Stimulated activated CD8-positive, alpha-beta memory T cell treated with anti-CD3 and anti-CD28 coated beads, Interleukin-2, amount 100 ng/mL, for 48 hours (primary cell): ENCODE results near the gene PLAC8L1.

Experiments
- DNase-seq, 2 donors: peaks; one replicate each; pipeline ENCODE4 v3.0.0-alpha.2; 2020; ENCODE audit warnings: low read depth in 2 of 2

Gene PLAC8L1

DNA sequence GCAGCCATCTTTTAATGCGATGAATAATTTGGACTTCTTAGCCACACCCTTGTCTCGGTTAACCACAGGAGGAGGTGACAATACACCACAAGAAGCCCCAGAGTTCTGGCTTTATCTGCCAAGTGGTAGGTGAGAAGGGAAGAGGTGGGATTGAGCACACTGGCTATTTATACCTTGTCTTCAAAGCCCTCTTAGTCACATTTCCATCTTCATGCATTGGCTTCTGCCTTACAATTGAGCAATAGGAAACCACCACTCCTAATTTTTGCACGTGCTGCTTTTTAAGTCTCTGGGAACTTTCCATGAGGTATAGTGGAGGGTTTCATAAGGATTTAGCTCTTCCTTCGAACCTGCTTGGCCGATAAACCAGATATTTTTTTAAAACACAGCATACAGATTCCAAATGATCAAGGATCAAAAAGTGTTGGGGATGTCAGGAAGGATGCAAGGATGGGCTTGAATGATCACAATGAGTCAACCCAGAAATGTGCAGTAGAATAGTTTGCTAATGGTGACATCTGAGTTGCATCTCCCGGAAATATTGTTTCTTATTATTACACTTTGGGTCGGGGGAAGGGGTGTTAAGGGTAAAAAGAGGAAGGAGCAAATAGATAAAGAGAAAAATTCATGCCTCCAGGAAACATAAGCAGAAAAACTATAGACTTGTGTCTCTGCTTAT, 25.5 kb downstream of the PLAC8L1 start:
- no peak for DNase-seq

DNA sequence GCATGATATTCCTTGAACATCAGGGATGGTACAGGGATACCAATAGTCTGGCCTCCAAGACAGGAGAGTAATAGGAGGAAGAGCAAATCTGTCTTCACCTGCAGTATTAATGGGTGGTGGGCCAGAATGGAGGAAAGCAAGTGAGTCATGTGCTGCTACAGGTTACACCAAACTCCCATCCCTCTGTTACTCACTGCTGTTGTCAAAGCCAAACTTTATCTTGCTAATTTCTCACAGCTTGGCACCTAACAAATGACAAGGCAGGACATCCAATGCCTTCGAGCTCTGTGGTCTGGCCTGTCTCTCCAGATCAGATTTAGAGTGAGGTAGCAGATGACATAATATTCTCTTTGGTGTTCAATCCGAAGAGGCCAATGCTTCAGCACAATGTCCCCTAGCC, 26.8 kb downstream of the PLAC8L1 start:
- no peak for DNase-seq

DNA sequence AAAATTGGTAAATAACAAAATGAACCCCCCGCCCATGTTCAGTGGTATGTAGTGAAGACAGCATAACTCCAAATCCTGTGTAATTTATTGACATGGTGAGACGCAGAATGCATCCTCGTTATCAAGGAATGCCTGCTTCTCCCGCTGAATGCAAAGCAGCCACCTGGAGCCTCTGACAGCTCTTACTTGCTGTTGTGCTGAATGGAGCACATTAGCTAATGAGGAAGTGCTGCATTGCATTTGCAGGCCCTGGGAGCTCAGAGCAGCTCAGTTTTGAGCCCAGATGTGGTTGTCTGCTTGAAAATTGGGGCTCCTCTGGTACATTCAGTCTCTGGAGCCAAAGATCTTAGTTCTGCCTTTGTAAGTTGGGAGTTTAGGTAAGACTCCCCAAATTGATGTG, 28.9 kb downstream of the PLAC8L1 start:
- no peak for DNase-seq

DNA sequence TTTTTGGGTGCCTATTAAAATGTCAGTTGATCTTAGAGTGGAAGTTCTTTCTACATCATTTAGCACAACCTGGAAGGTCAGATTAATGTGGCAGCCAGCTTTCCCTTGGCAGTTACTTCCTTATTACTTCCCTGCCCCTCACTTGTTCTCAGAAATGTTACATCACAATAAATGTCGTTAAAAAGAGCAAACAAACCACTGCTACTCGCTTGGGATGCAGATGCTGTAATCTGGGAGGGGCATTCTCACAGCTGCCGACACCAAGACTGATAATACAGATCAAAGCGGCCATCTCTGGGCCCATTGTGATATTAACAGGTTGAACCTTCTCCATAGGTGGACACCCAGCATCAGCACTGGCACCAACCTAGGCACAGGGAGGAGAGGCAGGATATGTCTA, 29.3 kb downstream of the PLAC8L1 start:
- no peak for DNase-seq

DNA sequence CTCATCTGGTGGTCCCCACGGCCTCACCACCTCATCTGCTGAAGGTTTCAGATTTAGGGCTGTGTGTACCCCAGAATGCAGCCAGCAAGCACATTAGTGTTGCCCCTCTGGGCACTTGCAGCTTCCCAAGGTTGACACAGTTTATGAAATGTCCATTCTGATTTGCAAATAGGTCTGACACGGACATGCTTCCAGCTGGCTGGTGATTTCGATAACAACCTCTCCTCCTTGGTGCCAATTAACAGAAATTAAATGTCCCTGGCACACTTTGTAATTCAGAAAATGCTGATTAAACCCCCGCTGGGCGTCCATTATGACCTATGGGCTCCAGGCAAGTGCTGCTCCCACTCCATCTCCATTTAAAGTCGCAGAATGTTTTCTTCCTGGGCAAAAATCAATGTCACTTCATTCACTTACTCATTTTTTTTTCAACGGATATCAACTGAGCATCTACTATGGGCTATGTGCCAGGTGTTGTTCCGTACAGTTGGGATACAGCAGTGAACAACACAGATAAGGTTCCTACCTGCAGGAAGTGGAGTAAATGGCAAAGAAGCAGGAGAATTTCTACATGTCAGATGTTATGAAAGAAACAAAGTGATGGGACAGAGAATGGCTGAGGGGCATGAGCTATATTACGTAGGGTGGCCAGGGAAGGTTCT, 32.0 kb downstream of the PLAC8L1 start:
- DNase-seq, result no peak

DNA sequence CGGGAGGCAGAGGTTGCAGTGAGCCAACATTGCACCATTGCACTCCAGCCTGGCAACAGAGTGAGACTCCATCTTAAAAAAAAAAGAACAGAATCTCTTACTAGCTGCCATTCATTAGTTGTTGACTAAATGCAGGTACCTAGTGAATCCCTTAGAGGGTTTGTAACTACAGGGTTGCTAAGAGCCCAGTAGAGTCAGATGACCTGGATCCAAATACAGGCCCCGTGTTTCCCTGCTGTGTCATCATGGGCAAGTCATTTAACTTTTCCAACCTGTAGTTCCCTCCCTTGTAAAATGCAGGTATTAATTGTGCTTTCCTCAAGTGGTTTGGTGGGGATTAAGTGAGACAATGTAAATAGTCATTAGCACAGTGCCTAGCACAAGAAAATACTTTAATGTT, 32.8 kb downstream of the PLAC8L1 start:
- no peak for DNase-seq

DNA sequence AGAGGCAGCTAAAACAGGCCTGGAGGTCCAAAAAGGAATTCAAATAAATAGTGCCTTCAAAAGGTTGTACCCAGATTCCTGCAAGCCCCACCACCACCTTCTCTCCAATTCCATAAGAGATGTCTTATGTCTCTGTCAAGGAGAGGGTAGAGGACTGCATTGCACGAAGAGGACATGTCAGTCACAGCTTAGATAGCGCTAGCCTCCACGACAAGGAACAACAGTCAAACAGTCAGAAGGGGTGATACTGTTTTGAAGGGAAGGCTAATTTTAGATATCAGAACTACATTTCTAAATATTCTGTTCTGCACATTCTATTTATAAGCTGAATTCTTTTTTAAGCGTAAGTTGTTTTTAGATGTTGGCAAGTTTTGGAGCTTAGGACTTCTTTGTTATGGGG, 34.2 kb downstream of the PLAC8L1 start:
- DNase-seq, result no peak

DNA sequence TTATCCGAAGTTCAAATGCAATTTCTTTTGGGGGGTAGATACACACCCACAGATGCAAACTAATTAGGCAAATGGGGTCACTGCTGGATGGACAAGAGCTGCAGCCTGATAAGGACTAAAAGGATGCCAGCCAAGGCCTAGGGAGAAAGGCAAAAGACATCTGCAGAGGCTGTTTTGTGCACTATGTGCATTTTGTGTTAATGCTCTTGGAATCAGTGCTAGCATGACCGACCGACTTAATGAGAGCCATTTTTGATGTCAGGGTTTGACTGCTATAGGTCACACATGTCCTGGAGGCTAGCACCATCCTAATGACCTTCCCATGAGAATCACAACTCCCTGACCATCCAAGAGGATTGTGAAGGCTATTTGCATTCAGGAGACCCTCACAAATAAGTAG, 34.6 kb downstream of the PLAC8L1 start:
- DNase-seq, result no peak

DNA sequence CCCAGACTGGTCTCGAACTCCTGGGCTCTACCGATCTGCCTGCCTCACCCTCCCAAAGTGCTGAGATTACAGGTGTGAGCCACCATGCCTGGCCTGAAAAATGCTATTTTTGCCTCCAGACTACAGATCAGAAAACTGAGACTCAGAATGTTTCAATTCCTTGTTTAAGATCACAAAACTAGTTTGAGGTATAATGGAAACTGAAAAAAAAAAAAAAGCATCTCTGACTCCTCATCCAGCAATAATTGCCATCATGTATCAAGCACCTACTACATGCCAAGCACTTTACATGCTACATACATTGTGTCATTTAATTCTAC, 35.6 kb downstream of the PLAC8L1 start:
- no peak for DNase-seq

DNA sequence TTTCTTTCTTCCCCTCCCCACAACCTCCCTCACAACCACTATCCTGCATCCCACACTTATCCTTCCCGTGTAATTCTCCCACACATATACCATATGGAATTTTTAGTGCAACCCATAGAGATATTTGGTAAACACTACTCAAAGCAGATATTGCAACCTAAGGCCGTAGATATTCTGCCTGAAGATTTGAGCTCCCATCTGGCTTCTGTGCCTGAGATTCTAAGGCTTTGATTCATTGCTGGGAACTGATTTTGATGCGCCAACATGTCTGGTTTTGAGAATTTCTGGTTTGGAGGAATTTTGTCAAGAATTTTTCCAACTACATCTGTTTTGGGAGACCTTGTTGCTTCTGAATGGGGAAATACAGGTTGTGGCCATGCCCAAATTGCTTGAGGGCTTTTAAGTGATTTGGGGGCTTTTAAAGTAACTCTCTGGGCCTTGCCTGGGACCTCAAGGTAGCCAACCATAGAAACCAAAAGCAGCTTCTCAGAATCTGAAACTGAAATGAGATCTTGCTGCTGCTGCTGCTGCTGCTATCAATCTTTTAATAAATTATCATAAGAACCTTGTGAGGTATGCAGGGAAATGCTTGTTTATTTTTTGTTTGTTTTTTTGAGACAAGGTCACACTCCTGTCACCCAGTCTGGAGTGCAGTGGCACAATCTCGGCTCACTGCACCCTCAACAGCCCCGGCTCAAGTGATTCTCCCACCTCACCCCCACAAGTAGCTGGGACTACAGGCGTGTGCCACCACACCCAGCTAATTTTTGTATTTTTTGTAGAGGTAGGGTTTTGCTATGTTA, 36.2 kb downstream of the PLAC8L1 start:
- DNase-seq, result no peak

DNA sequence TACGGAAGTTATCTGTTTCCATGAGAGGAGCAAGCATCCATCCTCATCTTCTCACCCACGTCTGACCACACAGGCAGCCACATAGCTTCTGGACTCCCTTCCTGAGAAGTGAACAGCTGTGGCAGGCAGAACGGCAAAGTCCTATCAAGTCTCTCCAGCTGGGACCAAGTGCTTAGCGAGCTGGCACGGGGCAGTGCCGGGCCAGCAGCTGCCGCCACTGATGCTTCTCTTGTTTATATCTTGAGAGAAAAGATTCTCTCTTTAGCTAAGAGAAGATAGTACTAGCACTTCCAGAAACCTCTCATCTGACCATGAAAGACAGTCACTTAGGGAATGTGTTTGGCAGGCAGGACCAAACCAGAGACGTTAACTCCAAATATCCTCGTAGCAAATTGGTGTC, 37.2 kb downstream of the PLAC8L1 start:
- DNase-seq, result no peak

DNA sequence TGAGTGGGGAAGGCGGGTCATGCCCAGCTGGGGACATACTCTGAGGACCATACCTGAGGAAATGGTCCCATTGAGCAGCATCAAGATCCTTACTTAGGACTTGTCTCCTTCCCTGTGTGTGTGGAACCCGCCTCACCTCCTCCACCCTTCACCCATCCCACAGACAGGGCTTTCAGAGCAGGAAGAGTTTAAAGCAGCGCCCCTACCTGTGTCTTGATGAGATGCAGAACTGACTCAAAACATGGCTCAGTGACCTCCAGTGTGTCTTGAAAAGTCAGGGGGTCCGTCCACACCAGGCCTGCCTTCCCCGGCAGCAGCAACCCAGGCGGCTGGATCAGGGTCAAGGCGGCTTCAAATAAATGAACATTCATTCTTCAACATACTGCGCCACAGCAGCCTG, 38.4 kb downstream of the PLAC8L1 start:
- DNase-seq, result no peak

DNA sequence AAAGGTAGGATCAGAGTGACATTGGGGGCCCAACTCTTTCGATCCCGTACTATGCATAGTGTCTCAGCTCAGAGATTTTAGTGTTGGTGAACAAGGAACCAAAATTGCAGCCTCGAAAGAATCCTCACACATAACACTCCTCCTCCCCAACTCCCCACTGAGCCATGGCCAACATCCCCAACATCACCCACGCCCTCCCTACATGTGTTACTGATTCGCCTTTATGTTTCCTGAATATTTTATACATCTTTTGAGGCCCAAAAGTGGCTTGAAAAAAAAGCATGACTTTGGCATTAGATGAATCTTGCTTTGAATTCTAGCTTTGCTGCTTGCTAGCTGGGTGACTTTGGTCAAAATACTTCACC, 45.2 kb downstream of the PLAC8L1 start:
- no peak for DNase-seq

DNA sequence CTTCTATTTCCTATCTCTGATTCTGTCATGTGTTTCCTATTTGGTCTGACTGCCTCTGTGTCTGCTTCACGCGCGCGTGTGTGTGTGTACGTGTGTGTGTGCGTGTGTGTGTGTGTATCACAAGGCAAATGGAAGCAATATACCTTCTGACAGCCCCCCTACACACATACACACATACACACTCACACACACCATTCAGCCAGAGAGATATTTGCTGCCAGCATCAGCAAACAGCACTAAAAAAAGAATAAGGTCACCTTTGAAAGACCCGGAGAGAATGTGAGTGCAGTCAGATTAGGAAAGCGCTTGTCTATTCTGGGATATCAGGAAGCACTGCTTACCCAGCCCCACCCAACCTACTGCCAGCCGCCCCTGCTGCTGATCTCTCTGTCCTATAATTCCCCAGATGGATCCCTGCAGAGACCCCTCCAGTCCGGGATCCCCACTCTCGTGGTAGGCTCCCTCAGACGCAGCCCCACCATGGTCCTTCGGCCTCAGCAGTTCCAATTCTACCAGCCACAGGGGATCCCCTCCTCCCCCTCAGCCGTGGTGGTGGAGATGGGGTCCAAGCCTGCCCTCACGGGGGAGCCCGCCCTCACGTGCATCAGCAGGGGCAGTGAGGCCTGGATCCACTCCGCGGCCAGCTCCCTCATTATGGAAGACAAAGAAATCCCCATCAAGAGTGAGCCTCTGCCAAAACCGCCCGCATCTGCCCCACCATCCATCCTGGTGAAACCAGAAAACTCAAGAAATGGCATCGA, 45.7 kb downstream of the PLAC8L1 start:
- DNase-seq, result no peak

DNA sequence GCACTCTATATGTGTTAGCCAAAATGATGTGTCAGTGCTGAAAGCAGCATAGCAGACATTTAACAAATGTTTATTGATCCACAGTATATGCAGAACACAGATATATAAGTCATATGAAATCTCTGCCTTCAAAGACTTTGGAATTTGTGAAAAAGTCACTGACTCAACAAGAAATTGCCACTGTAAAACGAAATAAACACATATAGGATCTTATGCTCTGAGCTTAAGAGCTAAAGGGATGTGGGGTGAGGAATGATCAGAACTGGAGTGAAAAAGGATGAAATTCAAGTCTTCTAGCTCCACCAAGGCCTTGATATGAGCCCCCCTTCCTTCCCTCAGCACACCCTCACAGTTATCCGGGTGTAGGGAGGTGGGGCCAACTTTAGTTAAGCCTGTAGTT, 49.9 kb downstream of the PLAC8L1 start:
- no peak for DNase-seq

DNA sequence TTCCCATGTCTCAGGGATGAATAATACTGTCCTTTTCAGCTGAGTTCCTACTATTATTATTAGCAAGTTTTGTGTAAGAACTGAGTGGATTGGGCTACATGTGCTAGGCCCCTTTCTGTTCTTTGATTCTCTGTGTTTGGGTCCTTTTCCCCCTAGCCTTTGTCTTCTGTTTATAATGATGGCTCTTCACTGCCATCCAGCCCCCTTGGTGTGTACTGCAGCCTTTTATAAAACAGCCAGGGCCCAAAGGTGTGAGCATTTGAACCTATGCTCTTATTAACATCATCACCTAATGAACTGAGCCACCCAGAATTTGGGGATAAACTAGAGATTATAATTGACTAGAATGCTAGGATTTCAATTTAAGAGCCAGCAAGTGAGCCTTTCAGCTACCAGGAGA, 52.6 kb downstream of the PLAC8L1 start:
- no peak for DNase-seq

DNA sequence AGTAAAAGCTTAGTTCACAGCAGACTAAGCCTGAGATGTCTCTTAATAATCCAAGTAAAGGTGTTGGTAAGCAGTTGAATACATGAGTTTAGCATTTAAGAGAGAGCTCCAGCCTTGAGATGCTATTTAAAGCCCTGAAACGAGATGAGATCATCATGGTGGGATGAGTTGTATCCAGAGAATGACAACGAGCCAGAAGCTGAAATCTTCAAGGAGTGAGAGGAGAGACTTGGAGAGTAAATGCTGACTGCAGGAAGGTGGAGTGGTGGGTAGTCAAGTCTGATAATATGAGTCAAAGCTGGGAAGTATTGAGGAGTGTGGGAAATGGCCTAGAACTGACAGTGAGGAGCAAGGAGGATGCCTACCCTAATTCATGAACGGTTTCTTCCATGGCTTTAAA, 53.7 kb downstream of the PLAC8L1 start:
- no peak for DNase-seq

DNA sequence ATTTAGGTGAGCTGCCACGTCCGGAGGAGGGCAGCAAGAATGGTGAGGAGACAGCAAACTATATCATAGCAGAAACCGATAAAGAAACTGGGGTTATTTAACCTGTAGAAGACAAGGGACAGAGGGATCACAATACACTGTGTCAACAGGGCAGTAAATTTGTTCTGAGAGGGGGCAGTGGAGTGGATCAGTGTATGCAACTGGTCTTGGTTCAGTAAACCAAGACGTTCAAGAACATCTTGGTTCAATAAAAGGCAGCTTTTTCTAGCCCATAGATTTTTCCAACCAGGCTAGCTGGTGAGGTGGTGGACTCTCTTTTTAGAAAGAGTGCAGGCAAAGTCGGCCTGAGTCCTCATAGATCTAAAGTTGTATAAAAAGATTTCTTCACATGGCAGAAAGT, 55.3 kb downstream of the PLAC8L1 start:
- DNase-seq, result no peak

DNA sequence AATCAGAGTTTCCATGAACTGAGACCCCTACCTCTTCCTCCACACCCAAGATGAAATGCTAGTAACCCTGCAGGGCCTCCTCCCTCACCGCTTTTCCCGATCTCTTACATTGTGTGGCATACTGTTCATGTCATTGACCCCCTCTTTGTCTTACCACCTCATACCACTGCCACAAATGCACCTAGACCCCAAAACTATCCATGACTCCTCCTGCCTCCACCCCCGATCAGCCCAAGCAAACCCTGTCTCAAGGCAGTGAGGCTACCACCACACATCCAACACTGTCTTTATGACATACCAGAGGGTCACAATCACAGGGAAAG, 55.7 kb downstream of the PLAC8L1 start:
- DNase-seq, result no peak

DNA sequence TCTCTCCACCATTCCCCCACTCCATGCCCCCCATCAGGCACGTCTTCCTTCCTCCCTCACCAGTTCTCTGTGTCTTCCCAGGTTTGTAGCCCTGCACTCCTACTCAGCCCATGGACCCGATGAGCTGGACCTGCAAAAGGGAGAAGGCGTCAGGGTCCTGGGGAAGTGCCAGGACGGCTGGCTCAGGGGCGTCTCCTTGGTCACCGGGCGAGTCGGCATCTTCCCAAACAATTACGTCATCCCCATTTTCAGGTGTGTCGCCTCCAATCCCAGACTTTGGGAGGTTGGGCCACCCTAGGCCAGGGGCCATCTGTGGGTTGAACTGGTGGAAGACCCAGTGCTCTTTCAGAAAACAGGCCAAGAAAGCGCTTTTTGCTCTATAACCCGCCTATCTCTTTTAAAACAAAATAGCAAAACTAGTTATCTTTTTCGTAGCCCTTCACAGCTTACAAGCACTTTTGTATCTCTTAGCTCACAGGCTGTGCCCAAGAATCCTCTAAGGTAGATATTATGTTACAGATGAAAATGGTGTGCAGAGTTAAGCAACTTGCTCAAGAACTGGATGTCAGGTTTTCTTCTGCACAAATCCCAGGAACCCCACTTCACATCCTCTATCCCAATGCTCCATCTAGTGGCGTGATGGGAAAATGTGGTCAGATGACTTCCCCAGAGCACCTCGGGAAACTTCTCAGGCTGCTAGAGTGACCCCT, 56.2 kb downstream of the PLAC8L1 start:
- DNase-seq, result peak in 1 of 2 donors; percentile 7

DNA sequence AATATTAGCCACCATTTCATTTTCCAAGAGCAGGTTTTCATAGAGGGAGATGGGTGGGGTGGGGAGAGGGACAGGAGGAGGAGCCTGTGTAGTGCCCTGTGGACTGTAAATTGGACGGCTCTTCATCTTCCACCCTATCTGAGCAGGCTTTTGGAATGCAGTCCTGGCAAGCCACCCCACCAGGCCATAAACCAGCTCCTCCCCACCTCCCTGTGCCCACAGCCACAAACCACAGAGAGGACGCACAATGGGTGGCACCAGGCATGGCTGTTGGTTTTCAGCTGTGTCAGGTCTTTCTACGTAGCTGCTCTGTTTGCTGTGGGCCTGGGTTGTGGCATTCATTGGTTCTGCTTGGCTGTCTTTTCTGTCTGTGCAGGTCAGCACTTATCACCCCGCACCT, 58.0 kb downstream of the PLAC8L1 start:
- no peak for DNase-seq

DNA sequence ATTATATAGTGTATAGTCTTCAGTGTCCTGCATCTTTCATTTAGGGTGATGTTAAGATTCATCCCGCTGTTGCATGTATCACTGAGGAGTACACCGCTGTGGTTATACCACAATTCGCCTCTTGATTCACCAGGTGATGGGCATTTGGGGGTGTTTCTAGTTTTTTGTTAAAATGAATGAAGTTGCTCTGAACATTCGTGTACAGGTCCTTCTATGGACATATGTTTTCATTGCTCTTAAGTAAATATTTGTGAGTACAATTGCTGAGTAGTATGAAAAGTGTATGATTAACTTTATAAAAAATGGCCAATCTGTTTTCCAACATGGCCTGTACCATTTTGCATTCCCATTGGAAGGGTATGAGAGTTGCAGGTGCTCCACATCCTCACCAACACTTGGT, 61.7 kb downstream of the PLAC8L1 start:
- no peak for DNase-seq
